WTC11 (cell line): Measurements from ENCODE around the gene GAL3ST1.

Experiments
- CTCF ChIP-seq: fragments of 200-600 bp; IDR thresholded peaks from 2 replicates; pipeline ENCODE4 v1.8.0; 2022; ENCODE audit warnings: antibody characterized with exemption
- MAX ChIP-seq: sonication (generic); formaldehyde crosslinking; IDR thresholded peaks from 2 replicates; pipeline ENCODE4 v1.8.0; 2022; ENCODE audit warnings: mild to moderate bottlenecking, missing genetic modification reagents
- PREB ChIP-seq: sonication (generic); formaldehyde crosslinking; IDR thresholded peaks from 2 replicates; pipeline ENCODE4 v1.8.1; 2022; ENCODE audit warnings: mild to moderate bottlenecking, missing genetic modification reagents, moderate library complexity, borderline replicate concordance
- SMAD4 ChIP-seq: sonication (generic); formaldehyde crosslinking; IDR thresholded peaks from 2 replicates; pipeline ENCODE4 v1.8.0; 2022; ENCODE audit warnings: mild to moderate bottlenecking, missing genetic modification reagents
- USF1 ChIP-seq: sonication (generic); formaldehyde crosslinking; IDR thresholded peaks from 2 replicates; pipeline ENCODE4 v1.8.0; 2022; ENCODE audit warnings: mild to moderate bottlenecking, missing genetic modification reagents
- USF2 ChIP-seq: sonication (generic); formaldehyde crosslinking; IDR thresholded peaks from 2 replicates; pipeline ENCODE4 v1.8.1; 2023; ENCODE audit warnings: mild to moderate bottlenecking, missing genetic modification reagents, moderate library complexity

GRCh38 chr22:30601464-30601863, 27.0 kb upstream of the GAL3ST1 start:
- TF ChIP-seq MAX, result no peak
- TF ChIP-seq CTCF, result no peak
- no peak for TF ChIP-seq USF2 (CRISPR knock-in tag)
- no peak for TF ChIP-seq USF1
- TF ChIP-seq SMAD4 (CRISPR knock-in tag), result no peak
- no peak for TF ChIP-seq PREB (CRISPR knock-in tag)
